Colonic mucosa (tissue), 4 donors: ENCODE measurements around the gene OPTN. TPM values are rescaled to one million over a fixed set of nuclear protein-coding genes. Genes with fewer than 3 reads are reported as not detected.

Experiments
- DNase-seq: peaks from one replicate; pipeline ENCODE4 v3.0.0-alpha.2; 2020
- H3K27ac ChIP-seq: fragments of 200-600 bp; one replicate; pipeline ENCODE4 v1.8.0; 2021
- H3K27me3 ChIP-seq: fragments of 200-600 bp; one replicate; pipeline ENCODE4 v1.8.0; 2021
- H3K36me3 ChIP-seq: fragments of 200-600 bp; one replicate; pipeline ENCODE4 v1.8.0; 2021
- H3K4me1 ChIP-seq: fragments of 200-600 bp; one replicate; pipeline ENCODE4 v1.8.0; 2021; ENCODE audit warnings: mild to moderate bottlenecking
- H3K4me3 ChIP-seq: fragments of 200-600 bp; one replicate; pipeline ENCODE4 v1.8.0; 2021
- H3K9ac ChIP-seq, 2 donors: one replicate each; pipeline ENCODE4 v1.7.0; 2013; ENCODE audit warnings: control low read depth in 2 of 2, low read depth in 2 of 2, low read length in 2 of 2
- H3K9me3 ChIP-seq: fragments of 200-600 bp; one replicate; pipeline ENCODE4 v1.8.0; 2021
- intact Hi-C: fragments of 100-400 bp; cut with DNase I; formaldehyde crosslinking; loops from one replicate; pipeline ENCODE4 v1.14.1; 2022
- total RNA-seq, 2 donors: library from RNA; stranded (reverse); fragmentation: NEBNext Ultra II Directional in 1 of 2; extraction: Animal tissue kit (Norgen Biotek cat#: 25700) in 1 of 2; gene quantifications; one replicate each; pipeline ENCODE4 v1.2.1, GENCODE V29; 2021
- TF ChIP-seq, protein P1 (sequence below): fragments of 200-600 bp; IDR thresholded peaks from one replicate; pipeline ENCODE4 v1.8.0; 2022; ENCODE audit warnings: antibody characterized with exemption, mild to moderate bottlenecking
- donor health status: healthy.
- donor health status: DM: no; HTN: no; CAD: no.
- donor health status: DM: no; HTN: no; CAD: no.

Gene OPTN
- total RNA-seq, 2 donors from 2014 or later = 59.8 to 122 TPM

DNA sequence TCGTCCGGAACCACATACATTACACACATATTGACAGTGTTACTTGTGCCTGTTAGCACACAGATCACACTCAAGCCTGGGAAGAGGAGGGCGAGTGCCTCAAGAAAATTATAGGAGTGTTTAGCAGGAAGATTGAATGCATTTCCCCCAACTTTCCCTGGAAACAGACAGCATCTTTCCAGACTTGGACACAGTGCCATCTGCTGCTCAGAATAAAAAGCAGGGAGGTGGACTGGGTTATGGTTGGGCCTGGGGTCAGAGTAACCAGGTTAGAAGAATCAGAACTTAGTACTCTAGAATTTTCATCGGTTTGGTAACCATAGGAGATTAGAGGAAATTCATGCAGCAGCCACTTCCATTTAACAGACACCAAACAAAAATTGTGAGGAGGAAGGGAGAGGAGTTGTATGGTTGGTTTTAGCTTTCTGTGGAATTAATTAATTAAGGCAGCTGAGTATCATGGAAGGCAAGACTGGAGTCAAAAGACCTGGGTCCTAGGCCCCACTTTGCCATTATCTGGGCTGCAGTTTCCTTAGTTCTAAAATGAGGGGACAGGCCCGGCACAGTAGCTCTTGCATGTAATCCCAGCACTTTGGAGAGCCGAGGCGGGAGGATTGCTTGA is 43.4 kb upstream of the OPTN start:
- no peaks in the 10 kb centered on the region for H3K9me3 ChIP-seq
- no peaks in the 10 kb centered on the region for H3K27me3 ChIP-seq
- intact Hi-C loops = no loop called here
- H3K36me3 ChIP-seq = no peaks in the 10 kb centered on the region
- H3K9ac ChIP-seq = no peak overlapping the region
- no peak overlapping the region for H3K4me3 ChIP-seq
- no peaks in the 10 kb centered on the region for H3K4me1 ChIP-seq
- no peak for DNase-seq
- H3K27ac ChIP-seq = no peak overlapping the region
- TF ChIP-seq, protein P1, sequence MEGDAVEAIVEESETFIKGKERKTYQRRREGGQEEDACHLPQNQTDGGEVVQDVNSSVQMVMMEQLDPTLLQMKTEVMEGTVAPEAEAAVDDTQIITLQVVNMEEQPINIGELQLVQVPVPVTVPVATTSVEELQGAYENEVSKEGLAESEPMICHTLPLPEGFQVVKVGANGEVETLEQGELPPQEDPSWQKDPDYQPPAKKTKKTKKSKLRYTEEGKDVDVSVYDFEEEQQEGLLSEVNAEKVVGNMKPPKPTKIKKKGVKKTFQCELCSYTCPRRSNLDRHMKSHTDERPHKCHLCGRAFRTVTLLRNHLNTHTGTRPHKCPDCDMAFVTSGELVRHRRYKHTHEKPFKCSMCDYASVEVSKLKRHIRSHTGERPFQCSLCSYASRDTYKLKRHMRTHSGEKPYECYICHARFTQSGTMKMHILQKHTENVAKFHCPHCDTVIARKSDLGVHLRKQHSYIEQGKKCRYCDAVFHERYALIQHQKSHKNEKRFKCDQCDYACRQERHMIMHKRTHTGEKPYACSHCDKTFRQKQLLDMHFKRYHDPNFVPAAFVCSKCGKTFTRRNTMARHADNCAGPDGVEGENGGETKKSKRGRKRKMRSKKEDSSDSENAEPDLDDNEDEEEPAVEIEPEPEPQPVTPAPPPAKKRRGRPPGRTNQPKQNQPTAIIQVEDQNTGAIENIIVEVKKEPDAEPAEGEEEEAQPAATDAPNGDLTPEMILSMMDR = peak; percentile 21

DNA sequence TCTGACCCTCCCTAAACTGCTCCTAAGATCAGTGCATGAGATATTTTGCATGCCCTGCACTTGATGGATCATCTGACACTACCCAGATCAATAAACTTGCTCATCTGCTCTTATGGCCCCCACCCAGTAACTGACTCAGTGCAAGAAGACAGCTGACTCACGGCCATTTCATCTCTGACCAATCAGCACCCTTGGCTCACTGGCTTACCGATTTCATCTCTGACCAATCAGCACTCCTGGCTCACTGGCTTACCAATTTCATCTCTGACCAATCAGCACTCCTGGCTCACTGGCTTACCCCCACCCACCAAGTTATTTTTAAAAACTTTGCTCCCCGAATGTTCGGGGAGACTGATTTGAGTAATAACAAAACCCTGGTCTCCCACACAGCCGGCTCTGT is 37.2 kb upstream of the OPTN start:
- intact Hi-C loops = loop anchor here (10.0 kb wide), 1 partner anchor 158 kb away; no protein-coding TSS in a partner anchor
- H3K9ac ChIP-seq = no peak overlapping the region
- no peaks in the 10 kb centered on the region for H3K36me3 ChIP-seq
- no peaks in the 10 kb centered on the region for H3K9me3 ChIP-seq
- DNase-seq = no peak
- H3K27ac ChIP-seq = no peak overlapping the region
- no peaks in the 10 kb centered on the region for H3K4me1 ChIP-seq
- TF ChIP-seq, protein P1 = no peak
- no peak overlapping the region for H3K4me3 ChIP-seq
- H3K27me3 ChIP-seq = no peaks in the 10 kb centered on the region

DNA sequence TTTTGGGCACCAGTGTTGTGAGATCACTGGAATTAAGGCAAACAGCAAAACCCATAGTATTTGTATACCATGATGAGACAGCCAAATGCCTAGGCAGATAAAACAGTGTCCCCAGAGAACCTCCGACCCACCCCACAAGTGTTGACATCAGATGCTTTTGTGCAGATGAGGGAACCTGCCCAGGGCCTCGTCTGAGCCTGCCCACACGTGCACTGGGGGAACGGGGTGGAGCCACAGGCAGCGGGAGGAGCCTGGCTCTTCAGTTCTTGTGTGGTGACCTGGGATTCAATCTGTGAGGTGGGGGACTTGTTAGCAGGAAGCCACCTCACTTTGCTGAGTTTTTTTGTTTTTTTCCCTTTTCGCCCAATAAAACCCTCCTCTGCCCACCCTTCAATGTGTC is 33.4 kb upstream of the OPTN start:
- no peak for DNase-seq
- intact Hi-C loops = loop anchor here (10.0 kb wide), 1 partner anchor 162 kb away; no protein-coding TSS in a partner anchor
- no peak overlapping the region for H3K4me3 ChIP-seq
- TF ChIP-seq, protein P1 = no peak
- H3K36me3 ChIP-seq = no peaks in the 10 kb centered on the region
- no peaks in the 10 kb centered on the region for H3K9me3 ChIP-seq
- H3K27ac ChIP-seq = no peak overlapping the region
- no peaks in the 10 kb centered on the region for H3K27me3 ChIP-seq
- H3K4me1 ChIP-seq = no peaks in the 10 kb centered on the region
- H3K9ac ChIP-seq = no peak overlapping the region

DNA sequence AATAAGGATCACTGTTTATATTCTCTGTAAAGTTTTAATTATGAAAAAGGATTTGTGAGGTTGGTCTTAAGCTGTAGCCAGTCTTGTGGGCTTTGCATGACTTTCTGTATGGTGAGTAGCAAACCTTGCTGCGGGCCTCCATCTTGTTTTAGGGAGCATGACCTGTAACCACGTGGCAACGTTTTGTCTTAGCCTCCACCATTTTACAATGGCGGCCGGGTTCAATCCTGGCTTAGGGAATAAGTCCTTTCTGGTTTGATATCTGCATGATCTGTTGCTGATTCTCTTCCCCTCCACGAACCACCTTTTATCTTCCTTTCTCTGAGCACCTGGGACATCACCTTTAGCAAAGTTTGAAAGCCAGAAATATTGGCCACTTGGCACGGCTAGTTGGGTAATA is 32.5 kb upstream of the OPTN start:
- no peak overlapping the region for H3K9ac ChIP-seq
- H3K4me1 ChIP-seq = no peaks in the 10 kb centered on the region
- H3K36me3 ChIP-seq = no peaks in the 10 kb centered on the region
- no peak overlapping the region for H3K4me3 ChIP-seq
- H3K9me3 ChIP-seq = no peaks in the 10 kb centered on the region
- H3K27ac ChIP-seq = no peak overlapping the region
- TF ChIP-seq, protein P1 = no peak
- no peak for DNase-seq
- H3K27me3 ChIP-seq = no peaks in the 10 kb centered on the region
- intact Hi-C loops = loop anchor here (10.0 kb wide), 1 partner anchor 163 kb away; no protein-coding TSS in a partner anchor

DNA sequence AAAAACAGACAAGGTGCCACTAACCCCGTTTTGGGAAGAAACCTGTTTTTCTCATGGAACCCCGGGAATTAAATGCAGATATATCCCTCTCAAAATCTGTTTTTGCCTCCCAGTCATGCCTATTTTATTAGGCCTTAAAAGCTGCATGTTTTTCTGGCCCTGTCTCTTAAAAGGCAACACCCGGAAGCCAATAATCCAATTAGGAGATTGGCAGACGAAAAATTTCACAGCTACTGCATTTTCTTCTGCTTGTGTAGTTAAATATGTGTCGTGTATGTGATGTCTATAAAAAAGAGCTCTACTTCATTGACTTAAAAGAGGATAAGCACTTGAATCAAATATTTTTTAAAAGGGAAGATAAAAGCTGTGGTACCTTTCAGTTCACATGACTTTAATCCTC is 31.9 kb upstream of the OPTN start:
- H3K36me3 ChIP-seq = no peaks in the 10 kb centered on the region
- H3K27ac ChIP-seq = no peak overlapping the region
- H3K9me3 ChIP-seq = no peaks in the 10 kb centered on the region
- no peak overlapping the region for H3K4me3 ChIP-seq
- H3K27me3 ChIP-seq = no peaks in the 10 kb centered on the region
- TF ChIP-seq, protein P1 = no peak
- intact Hi-C loops = loop anchor here (10.0 kb wide), 1 partner anchor 163 kb away; no protein-coding TSS in a partner anchor
- no peak for DNase-seq
- H3K9ac ChIP-seq = no peak overlapping the region
- no peaks in the 10 kb centered on the region for H3K4me1 ChIP-seq
